Caki2 (cell line): ENCODE measurements around the gene FBN1. TPM values are rescaled to one million over a fixed set of nuclear protein-coding genes. Genes with fewer than 3 reads are reported as not detected.

Experiments
- DNase-seq: peaks from one replicate; pipeline ENCODE4 v3.0.0-alpha.2; 2015; ENCODE audit warnings: low read depth
- in situ Hi-C: cut with HindIII; loops from 2 replicates; pipeline ENCODE4 v1.10.0; 2016; ENCODE audit warnings: low sequenced_read_pairs, low pct_unique_long_range_greater_than_20kb, mixed read lengths
- total RNA-seq: library from RNA; depleted of rRNA; stranded (reverse); fragments of >200 nt; shearing (Covaris generic); gene quantifications from 2 replicates; pipeline ENCODE4 v1.2.3, GENCODE V29; 2014; ENCODE audit warnings: low replicate concordance

Gene FBN1
- total RNA-seq, 1 experiment from 2014 or later: 22.5 TPM

DNA sequence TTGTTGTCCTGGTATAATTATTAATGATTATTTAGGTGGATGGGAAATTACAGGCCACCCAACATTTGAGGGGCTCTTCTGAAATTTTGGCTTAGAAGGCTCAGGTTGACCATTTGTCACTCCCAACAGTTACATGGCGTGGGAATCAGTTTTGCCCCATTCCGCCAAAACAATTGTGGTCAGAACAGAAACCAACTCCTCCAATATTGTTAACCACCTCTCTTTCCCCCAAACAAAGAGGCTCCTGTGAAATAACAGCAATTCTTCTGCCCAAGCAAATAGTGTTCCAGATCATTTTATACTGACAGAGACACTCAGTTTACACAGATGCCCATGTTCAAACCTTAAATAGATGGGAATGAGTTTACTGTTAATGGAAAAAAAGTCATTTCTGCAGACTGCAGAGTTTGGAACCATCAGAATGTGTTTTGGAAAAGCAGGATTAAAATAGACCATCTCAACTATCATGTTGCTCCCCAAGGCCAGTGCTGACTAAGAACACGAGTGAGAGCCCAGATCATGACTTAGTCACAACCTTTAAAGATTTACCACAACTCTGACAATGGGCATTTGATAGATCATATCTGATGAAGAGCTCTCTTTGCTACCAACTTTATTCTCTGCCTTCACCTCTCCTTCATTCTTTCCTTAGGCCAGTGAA, 212.2 kb downstream of the FBN1 start:
- in situ Hi-C loops: no loop called here
- DNase-seq: no peak

GRCh38 chr15:48432688-48433087, 212.8 kb downstream of the FBN1 start:
- in situ Hi-C loops: no loop called here
- no peak for DNase-seq

GRCh38 chr15:48427960-48428547, 217.5 kb downstream of the FBN1 start:
- in situ Hi-C loops: no loop called here
- DNase-seq: no peak

- in situ Hi-C loops: no loop called here
Observed at GRCh38 chr15:48427479-48427878, 218.0 kb downstream of the FBN1 start.

GRCh38 chr15:48426941-48427340, 218.6 kb downstream of the FBN1 start:
- DNase-seq: no peak
- in situ Hi-C loops: no loop called here

More at GRCh38 chr15:48427479-48427878, 218.0 kb downstream of the FBN1 start:
- no peak for DNase-seq

DNA sequence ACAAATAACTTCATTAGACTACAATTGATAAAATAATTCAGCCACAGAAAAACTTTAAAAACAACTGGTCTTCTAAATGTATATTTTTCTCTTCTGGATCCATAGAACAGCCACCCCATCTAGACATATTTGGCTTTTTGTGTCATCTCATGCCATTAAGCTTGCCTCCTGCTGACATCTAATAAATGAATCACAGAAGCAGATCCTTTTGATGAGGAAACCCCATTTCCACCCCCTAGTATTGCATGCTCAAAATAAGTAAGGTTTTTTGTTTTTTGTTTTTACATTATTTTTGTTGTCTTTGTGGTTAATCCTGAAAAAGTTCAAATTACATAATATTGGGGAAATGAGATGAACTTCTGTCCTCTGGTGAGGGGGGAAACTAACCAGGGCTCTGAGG, 219.5 kb downstream of the FBN1 start:
- DNase-seq: no peak
- in situ Hi-C loops: no loop called here

GRCh38 chr15:48425051-48425450, 220.5 kb downstream of the FBN1 start:
- in situ Hi-C loops: no loop called here
- DNase-seq: no peak

GRCh38 chr15:48423896-48424475, 221.5 kb downstream of the FBN1 start:
- in situ Hi-C loops: no loop called here
- no peak for DNase-seq

DNA sequence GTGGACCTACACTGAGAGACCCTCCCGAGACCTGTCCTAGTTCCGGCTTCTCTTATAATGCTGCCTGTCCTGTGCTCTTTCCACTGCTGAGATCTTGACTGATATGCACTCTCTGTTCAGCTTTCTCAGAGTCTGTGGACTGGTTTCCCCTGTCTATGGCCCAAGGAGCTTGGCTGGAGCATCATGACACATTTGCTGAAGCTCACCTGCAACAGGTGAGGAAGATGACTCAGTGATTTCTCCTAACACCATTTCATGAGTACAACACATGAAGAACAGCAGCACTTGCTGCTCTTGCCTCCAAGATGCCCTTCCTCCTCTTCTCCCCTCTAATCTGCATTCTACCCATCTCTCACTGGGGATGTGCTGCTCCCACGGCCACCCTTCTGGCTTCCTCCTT, 222.2 kb downstream of the FBN1 start:
- no peak for DNase-seq
- in situ Hi-C loops: no loop called here

GRCh38 chr15:48422401-48422800, 223.1 kb downstream of the FBN1 start:
- DNase-seq: no peak
- in situ Hi-C loops: no loop called here

GRCh38 chr15:48421362-48421761, 224.1 kb downstream of the FBN1 start:
- no peak for DNase-seq
- in situ Hi-C loops: no loop called here

GRCh38 chr15:48419896-48420295, 225.6 kb downstream of the FBN1 start:
- no peak for DNase-seq
- in situ Hi-C loops: no loop called here

GRCh38 chr15:48418343-48418742, 227.2 kb downstream of the FBN1 start:
- DNase-seq: no peak
- in situ Hi-C loops: no loop called here

DNA sequence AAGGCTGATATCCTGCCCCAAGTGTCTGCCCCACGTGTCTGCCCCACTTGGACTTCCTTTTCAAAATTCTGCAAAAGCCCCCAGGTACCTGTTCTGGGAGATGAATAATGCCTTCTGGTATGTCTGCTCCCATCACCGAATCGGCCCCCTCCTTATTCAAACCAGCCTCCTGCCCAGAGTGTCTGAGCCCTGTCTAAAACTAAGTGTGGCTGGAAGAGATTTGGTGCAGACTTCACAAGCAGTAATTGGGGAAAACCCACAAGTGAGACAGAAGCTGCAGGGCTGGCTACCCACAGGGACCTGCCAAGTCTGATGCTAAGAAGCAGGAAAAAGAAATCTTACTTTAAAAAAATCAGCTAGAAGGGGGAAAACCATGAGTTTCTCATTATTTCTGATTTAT, 229.2 kb downstream of the FBN1 start:
- no peak for DNase-seq
- in situ Hi-C loops: no loop called here

GRCh38 chr15:48415036-48415886, 230.2 kb downstream of the FBN1 start:
- in situ Hi-C loops: no loop called here
- no peak for DNase-seq

DNA sequence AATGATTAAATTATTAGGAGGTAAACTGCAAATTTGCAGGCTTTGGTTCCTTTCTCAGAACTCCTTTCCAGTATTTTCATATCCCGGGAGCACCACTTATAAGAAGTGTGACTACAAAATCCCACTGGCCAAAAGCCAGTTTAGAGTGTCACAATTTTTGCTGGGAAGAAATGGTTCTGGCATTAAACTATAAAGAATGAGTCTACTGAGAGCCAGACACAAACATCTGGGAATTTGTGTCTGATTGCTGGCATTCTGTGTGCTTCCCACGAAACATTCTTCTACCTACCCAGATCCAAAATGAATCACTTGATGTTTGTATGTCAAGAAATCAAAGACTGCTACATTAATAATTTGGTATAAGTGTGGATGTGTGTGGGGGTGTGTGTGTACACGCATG, 231.5 kb downstream of the FBN1 start:
- no peak for DNase-seq
- in situ Hi-C loops: no loop called here

- in situ Hi-C loops: no loop called here
- no peak for DNase-seq
Observed at GRCh38 chr15:48413304-48413703, 232.2 kb downstream of the FBN1 start.

DNA sequence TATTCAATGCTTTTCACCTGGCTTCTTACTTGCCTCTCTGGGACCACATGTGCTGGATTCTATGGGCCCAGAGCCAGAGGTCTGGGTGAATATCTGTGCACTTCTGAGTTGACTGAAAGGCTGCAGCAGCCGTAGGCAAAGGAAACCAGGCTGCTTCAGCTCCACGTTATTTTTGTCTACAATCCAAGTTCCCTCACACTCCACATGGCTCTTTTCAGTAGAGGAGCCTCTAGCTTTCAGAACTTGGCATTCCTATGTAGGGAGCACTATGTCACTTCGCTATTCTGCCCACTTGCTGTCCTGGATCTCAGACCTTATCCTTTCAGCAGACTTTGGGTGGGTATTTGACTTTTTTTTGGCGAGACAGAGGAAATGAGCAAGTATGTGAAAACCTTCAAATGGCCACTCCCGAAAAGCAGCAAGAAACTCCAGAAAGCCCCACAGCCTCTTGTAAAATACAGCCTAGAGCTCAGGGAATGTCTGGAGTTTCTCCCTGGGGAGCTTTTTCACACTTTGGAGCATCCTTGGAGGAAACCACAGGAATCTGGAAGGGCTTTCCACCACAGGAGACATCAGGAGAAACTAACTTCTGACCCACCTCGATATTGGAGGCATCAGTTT, 233.4 kb downstream of the FBN1 start:
- no peak for DNase-seq

DNA sequence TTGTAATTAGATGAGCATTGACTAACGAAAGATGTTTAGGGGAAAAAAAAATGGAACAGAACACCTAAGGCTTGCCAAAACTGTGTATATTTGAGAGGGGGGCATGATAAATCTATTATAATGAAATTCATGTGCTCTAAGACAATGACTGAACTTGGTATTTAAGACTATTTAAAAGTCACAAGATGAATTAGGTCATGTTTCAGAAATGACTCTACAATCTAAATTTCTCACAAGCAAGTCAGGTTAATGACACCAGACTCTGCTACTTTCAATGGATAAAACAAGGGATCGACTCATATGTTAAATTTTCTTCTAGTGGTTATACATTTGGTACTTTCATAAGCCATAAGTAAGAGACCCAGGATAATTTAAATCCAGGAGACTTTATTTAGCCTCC, 235.9 kb downstream of the FBN1 start:
- DNase-seq: no peak
- in situ Hi-C loops: no loop called here

More for the DNA sequence above, 233.4 kb downstream of the FBN1 start:
- in situ Hi-C loops: no loop called here
